Activated CD8-positive, alpha-beta memory T cell treated with anti-CD3 and anti-CD28 coated beads for 48 hours (primary cell): Measurements from ENCODE around the gene NPIPB12.
"Not testable (repeated sequence)": the region's sequence is repeated elsewhere in the genome, so short reads cannot be mapped to it uniquely, and the experiment has no call there.

Experiments used
- DNase-seq, 3 experiments: peaks; one replicate each; pipeline ENCODE4 v3.0.0-alpha.2; 2020; ENCODE audit warnings: low read depth in 2 of 3, low spot score in 2 of 3

The NPIPB12 gene

DNA sequence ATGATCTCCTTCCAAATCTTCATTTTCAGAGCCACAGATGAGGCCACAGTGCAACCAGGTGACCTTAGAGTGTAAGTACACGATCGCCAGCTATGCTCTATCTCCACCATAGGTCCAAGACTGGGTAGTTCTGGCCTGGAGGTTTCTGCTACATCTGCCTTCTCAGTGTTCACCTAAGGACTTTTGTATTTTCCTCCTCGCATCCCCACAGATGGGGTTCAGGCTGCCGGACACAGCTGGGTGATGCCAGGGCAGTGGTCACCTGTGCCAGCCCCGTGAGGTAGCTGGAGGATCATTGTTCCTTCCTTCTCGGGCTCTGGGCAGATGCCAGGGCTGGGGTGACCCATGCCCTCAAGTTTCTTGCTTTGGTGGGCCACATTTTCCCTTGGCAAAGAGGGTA is at the start of gene NPIPB12:
TSS of gene NPIPB12 (minus strand) at position 101 of the 400 bp plus-strand sequence.
- not testable (repeated sequence) for DNase-seq

DNA sequence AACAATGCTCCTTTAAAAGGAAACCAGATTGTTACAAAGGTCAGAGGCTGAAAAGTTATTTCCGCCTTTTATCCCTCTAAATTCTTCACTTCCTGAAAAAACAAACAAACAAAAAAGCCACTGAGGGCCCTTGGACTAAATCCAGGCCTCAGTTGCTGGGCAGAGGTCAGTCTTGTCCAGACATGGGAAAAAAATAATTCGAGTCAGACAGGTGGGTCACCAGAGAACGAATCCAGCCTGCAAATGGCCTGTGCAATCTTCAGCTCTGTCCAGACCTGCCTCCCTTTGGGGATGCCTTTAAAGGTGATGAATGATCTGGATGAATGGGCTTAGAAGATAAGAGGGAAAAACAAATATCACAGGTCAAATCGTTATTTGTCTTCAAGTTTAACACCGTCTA is 15.3 kb upstream of the NPIPB12 start:
- not testable (repeated sequence) for DNase-seq

DNA sequence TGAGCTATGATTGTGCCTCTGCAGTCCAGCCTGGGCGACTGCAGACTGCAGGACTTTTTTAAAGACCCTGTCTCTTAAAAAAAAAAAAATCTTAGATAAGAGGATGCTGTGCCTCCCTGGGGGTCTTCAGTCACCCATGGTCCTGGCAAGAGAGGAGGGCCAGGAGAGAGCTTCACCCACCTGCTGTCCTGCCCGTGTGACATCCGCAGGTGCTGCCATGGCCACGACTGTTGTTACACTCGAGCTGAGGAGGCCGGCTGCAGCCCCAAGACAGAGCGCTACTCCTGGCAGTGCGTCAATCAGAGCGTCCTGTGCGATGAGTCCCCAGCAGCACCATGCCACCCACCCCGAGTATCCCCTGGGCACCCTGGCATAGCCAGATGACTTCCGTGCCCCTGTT is 23.9 kb downstream of the NPIPB12 start:
- DNase-seq = peak in 1 of 3 experiments; percentile 0

DNA sequence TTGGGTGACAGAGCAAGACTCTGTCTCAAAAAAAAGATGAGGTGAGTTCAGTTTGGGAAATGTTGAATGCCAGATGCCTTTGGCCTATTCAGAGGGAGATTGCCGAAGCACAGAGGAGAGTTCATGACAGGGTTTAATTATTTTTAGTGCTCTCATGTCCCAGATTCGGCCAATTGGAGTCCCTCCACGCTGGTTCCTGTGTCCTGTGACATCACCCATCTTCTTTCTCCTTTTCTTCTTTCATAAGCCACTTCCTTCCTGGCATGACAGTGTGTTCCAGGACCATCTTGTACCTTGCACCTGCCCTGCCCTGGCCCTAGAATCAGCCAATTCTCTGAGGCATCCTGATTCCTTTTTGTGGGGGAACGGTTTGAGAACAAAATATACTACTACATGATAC is 34.1 kb downstream of the NPIPB12 start:
- not testable (repeated sequence) for DNase-seq

DNA sequence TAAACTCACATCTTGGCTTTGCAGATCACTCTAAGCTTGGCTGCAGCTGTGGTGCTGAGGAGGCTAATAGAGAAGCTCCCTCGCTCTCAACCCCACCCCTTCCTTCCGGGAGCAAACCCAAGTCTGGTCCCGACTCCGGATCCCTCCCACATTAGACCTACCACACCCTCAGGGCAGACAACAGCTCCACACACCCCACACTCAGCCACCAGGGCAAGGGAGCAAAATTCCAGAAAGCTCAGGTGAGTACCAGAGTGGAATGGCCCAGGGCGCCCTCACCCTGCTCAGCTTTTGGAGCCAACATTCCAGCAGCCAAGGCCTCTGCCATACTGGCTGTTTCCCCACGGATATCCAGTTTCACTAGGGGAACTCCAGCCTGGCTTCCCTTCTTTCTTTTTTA is 36.5 kb downstream of the NPIPB12 start:
- DNase-seq = peak in 1 of 3 experiments; percentile 0

DNA sequence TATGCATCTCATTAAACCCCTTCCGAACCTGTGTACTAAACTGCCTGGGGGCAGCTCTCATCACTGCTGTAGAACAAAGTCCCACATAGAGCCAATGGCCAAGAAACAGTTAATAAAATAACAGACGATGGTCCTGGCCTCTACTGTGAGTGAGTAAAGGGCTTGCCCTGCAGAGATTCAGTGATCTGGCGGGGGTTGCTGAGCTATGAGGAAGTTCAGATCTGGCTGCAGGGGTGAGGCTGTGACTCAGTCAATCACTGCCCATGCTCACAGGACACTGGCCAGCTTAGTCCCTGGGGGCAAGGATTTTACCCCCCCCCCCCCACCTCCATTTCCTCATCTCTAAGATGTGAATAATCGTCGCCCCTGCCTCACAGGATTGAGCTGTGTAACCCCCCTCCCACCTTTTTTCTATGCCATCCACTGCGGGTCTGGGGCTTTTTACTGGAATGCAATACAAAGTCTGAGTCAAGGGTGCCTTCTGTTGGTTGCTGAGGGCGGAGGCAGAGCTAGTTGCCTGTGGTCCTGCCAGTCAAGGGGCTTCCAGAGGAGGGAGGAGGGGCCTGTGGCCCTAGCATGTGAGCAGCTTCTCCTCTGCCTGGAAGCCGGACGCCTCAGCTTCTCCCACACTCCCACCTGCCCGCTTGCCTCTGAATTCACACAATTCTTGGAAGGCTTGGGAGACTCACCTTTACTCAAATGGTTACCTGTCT is 38.4 kb downstream of the NPIPB12 start:
- DNase-seq = not testable (repeated sequence)

DNA sequence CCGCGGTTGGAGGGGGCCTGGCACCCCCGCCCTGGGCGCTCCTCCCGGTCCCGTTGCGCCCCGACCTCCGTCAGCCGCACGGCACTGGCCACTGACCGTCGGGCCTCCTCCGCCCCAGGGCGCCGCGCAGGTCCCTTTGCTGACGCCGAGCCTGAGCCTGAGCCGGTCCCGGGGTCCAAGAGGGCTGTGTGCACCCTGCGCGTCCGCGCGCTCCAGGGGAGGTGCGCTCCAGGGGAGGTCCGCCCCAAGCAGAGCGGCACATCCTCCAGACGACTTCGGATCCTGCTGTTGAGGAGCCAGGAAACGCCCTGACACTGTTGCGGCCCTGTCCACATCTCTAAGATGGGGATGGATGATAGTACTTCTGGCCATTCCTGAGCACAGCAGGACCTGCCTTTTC is 39.3 kb downstream of the NPIPB12 start:
- not testable (repeated sequence) for DNase-seq

DNA sequence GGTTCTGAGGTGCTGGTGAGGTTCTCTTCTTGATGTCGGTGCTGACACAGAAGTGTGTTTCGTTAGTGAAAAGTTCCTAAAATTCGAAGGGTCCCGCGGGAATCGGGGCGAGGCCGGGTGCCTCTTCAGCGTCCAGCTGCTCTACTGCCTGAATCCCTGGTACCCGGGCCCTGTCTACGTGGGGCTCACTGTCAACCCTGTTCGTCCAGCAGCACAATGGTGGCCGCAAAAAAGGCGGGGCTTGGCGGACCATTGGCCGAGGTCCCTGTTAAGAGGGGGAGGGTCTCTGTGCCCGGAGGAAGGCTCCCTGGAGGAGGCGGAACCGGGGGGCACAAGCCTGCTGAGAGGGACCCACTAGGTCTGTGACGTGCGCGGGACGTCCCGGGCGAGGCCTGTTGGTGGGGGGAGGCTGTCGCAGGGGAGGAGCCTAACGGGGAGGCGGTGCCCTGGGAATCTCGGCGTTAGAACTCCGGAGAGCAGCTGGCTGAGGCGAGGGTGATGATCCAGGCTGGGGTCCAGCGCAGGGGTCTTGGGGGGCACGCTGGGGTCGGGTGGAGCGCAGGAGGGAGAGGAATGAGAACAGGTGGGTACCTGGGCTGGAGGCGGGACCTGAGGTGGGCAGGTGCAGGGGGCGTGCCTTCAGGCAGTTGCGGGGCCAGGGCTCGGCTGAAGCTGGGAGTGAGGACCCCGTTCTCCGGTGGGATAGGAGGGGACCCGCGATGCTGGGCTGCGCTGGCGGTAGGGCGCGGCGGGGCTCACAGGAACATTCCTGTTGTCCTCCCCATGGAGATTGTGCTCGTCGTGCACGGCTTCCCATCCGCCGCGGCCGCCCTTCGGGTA is 40.0 kb downstream of the NPIPB12 start:
- not testable (repeated sequence) for DNase-seq

DNA sequence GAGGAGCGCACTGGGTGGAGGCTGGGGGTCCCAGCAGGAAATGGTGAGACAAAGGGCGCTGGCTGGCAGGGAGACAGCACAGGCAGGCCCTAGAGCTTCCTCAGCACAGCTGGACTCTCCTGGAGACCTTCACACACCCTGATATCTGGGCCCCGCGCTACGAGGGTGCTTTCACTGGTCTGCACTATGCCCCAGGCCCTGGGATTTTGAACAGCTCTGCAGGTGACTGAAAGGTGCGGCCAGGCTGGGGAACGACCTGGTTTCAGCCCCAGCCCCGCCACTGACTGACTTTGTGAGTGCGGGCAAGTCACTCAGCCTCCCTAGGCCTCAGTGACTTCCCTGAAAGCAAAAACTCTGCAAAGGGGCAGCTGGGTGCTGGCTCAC is 45.6 kb downstream of the NPIPB12 start:
- not testable (repeated sequence) for DNase-seq

DNA sequence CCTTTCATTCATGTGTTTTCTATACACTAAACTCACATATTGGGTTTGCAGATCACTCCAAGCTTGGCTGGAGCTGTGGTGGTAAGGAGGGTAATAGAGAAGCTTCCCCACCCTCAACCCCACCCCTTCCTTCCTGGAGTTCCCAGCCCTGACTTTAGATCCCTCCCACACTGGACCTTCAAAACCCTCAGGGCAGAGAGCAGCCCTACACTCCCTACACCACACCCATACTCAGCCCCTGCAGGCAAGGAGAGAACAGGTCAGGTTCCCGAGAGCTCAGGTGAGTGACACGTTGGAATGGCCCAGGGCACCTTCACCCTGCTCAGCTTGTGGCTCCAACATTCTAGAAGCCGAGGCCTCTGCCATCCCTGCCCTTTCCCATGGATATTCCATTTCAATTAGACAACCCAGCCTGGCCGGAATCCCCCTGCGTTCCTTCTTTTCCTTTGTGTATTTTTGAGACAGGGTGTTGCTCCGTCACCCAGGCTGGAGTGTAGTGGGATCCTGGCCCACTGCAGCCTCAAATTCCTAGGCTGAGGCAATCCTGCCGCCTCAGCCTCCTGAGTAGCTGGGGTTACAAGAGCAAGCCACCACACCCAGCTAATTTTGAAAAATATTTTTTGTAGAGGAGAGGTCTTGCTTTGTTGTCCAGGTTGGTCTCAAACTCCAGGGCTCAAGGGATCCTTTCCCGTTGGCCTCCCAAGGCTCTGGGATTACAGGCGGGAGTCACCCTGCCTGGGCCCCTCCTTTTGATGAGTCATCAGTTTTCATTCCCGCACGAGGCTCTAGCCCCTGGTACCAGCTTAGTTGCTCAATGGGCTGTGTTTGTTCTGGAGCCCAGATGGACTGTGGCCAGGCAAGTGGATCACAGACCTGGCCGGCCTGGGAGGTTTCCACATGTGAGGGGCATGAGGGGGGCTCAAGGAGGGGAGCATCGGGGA is 46.2 kb downstream of the NPIPB12 start, which contains the start of gene SULT1A4:
TSS of gene SULT1A4 (plus strand) at position 208 of the 941 bp plus-strand sequence. CDS start 1,473 bp downstream, outside the sequence.
- not testable (repeated sequence) for DNase-seq

DNA sequence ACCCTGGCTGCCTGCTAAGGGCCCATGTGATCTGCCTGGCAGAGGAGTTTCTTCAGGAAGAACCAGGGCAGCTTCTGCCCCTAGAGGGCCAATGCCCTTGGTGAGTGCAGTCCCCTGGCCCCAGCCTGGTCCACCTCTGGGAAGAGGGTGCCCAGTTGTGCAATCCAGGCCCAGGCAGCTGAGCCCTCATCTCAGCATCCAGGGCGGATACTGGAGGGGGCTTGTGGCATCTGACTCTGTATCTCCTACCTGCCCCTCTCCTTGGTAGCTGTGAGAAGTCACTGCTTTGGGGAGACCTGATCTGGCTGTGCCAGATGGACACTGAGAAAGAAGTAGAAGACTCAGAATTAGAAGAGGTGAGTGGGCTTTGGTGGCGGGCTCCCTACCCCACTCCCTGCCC is 48.5 kb downstream of the NPIPB12 start:
- not testable (repeated sequence) for DNase-seq

DNA sequence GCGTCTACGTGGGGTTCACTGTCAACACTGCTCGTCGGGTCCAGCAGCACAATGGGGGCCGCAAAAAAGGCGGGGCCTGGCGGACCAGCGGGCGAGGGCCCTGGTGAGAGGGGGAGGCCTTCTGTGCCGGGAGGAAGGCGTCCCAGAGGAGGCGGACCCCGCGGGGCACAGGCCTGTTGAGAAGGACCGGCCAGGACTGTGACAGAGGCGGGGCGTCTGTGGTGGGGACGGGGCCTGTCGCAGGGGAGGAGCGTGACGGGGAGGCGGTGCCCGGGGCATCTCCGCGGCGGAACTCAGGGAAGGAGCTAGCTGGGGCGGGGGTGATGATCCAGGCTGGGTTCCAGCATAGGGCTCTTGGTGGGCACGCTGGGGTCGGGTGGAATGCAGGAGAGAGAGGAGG is 51.4 kb downstream of the NPIPB12 start:
- DNase-seq = not testable (repeated sequence)

DNA sequence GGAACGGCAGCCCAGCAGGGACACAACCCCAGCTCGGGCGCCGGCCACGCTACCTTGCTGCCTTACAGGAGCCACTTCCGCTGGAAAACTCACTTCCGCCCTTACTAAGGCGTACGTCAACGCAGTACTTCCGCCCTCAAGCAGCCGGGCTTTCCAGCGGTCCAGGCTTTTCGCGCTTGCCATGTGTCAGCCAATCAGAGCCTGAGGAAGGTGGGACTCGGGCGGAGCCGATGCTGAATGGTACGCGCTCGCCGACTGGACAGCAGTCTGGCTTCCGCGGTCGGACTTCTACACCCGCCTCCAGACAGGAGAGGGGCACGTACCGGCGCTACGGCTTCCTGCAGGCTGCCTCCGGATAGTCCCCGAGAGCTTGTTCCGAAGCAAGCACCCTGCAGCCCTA is 51.9 kb downstream of the NPIPB12 start, which contains the start of the genes BOLA2 and SLX1B:
TSS of gene BOLA2 (minus strand) at position 83 of the 400 bp plus-strand sequence. CDS start 98 bp downstream, outside the sequence.
TSS of gene SLX1B (plus strand) at position 265 of the 400 bp plus-strand sequence.
- DNase-seq = not testable (repeated sequence)

DNA sequence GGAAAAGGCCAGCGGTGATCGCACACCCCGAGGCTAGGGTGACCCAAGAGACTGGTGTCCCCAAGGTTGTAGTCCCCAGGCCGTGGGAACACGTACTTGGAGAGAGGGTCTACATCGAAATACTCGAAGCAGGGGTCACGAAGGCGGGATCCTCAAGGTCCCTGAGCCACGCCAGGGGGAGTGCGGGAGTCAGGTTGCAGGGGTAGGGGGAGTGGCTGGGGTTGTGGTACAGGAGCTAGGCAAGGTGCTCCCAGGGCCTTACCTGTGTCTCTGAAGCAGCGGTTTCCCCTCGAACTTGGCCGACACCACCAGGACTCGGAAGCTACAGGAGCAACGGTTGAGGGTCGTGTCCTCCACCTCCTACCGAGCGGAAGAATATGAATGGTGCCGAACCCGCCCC is 52.5 kb downstream of the NPIPB12 start:
- DNase-seq = not testable (repeated sequence)
